Esophagus muscularis mucosa (tissue), 4 donors: ENCODE data around the gene PTH. TPM values are rescaled to one million over a fixed set of nuclear protein-coding genes. Genes with fewer than 3 reads are reported as not detected.

Experiments used
- DNase-seq: peaks from one replicate; pipeline ENCODE4 v3.0.0-alpha.2; 2017; ENCODE audit errors: extremely low spot score
- H3K27ac ChIP-seq, 4 donors: fragments of 200-600 bp; sonication (generic); replicated peaks in 1 of 4; 1 replicate in 3 of 4; 2 replicates in 1 of 4; pipeline ENCODE4 v1.5.1; 2016 to 2019; ENCODE audit warnings: mild to moderate bottlenecking in 1 of 4
- H3K27me3 ChIP-seq, 4 donors: fragments of 200-600 bp; sonication (generic); one replicate each; pipeline versions ENCODE4 v1.5.1 to v1.6.0; 2016 to 2019
- H3K36me3 ChIP-seq, 4 donors: fragments of 200-600 bp; sonication (generic); one replicate each; pipeline ENCODE4 v1.5.1; 2016 to 2019
- H3K4me1 ChIP-seq, 4 donors: fragments of 200-600 bp; sonication (generic); one replicate each; pipeline ENCODE4 v1.5.1; 2016 to 2019
- H3K4me3 ChIP-seq, 4 donors: fragments of 200-600 bp; sonication (generic); 1 replicate in 2 of 4; 2 replicates in 2 of 4; pipeline ENCODE4 v1.5.1; 2016 to 2019; ENCODE audit warnings: mild to moderate bottlenecking in 4 of 4, moderate library complexity in 1 of 4
- H3K9me3 ChIP-seq, 4 donors: fragments of 200-600 bp; sonication (generic); 1 replicate in 3 of 4; 2 replicates in 1 of 4; pipeline ENCODE4 v1.5.1; 2016 to 2019
- CTCF ChIP-seq, 3 experiments: fragments of 200-600 bp in 2 of 3; fragments of 450-650 bp in 1 of 3; sonication (generic) in 2 of 3; IDR thresholded peaks; one replicate each; pipeline ENCODE4 v1.5.1; 2017 to 2019; ENCODE audit warnings: antibody characterized with exemption in 3 of 3, mild to moderate bottlenecking in 2 of 3, moderate library complexity in 1 of 3
- EP300 ChIP-seq: sonication (generic); formaldehyde crosslinking; IDR thresholded peaks from one replicate; pipeline ENCODE4 v1.6.1; 2017; ENCODE audit warnings: antibody characterized with exemption
- POLR2A ChIP-seq: fragments of 450-650 bp; IDR thresholded peaks from one replicate; pipeline ENCODE4 v1.6.1; 2017; ENCODE audit warnings: antibody characterized with exemption, moderate library complexity, mild to moderate bottlenecking, low read depth
- POLR2AphosphoS5 ChIP-seq, 2 donors: sonication (generic); formaldehyde crosslinking; IDR thresholded peaks; one replicate each; pipeline ENCODE4 v1.6.1; 2017; ENCODE audit warnings: antibody characterized with exemption in 2 of 2
- WGBS: methylation state at CpG from one replicate; pipeline ENCODE4 v1.1.5; 2018; 5-methylcytosine and 5-hydroxymethylcytosine counted together
- intact Hi-C: fragments of 100-400 bp; cut with DNase I; formaldehyde crosslinking; loops from one replicate; pipeline ENCODE4 v1.15.1; 2023
- total RNA-seq, 4 donors: library from RNA; depleted of rRNA; stranded (reverse); fragments of >200 nt; gene quantifications; one replicate each; pipeline versions ENCODE4 v1.1.0 to v1.2.1, GENCODE V29; 2016

PTH gene
- total RNA-seq, 4 donors from 2014 or later, result not detected

DNA sequence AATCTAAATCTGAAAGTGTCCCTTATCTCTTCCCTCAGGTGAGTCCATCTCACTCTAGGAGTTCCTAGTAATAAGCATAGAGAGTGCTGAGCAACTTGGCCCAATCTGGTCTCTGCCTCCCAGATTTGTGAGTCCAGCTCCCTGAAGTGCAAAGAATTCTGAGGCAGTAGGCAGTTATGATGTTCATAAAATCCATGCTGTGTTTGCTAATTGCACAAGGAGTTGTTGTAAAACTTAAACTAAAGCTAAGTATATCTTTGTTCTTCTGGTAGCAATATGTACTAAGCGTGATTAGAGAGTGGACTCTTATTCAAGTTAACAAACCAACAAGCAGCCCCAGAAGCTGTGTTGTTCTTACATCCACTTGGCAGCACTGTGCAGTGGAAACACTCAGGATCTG, 7.6 kb upstream of the PTH start:
- no peaks in the 10 kb centered on the region for H3K9me3 ChIP-seq
- no peaks in the 10 kb centered on the region for H3K4me1 ChIP-seq
- TF ChIP-seq POLR2A, result no peak
- TF ChIP-seq POLR2AphosphoS5 (IDR thresholded peaks at IDR 0.05), result no peak
- no peak for TF ChIP-seq CTCF (IDR thresholded peaks at IDR 0.05)
- no peak for TF ChIP-seq EP300
- intact Hi-C loops, result no loop called here
- H3K27ac ChIP-seq, result no peak overlapping the region
- no peak for DNase-seq
- H3K4me3 ChIP-seq, result no peak overlapping the region
- no peaks in the 10 kb centered on the region for H3K27me3 ChIP-seq
- no peaks in the 10 kb centered on the region for H3K36me3 ChIP-seq
- WGBS, result 82% methylated on average over 1 of the region's 1 CpG

DNA sequence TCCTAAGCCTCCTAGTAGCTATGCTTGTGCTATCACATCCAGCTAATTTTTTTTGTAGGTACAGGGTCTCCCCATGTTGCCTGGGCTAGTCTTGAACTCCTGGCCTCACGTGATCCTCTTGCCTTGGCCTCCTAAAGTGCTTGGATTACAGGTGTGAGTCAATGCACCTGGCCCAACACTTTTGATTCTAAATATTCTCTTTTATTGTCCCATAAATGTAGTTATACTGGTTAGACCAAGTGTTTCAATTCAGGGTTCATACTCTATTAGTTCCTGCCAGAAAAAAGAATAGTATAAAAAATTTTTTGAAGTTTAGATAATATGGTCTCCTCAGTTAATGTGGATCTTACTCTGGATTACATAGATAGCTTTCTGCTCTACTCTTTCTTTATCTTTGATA, 6.7 kb upstream of the PTH start:
- Histone ChIP-seq H3K36me3 (no peaks in the 10 kb centered on the region), H3K27ac (no peak overlapping the region), H3K4me1 (no peaks in the 10 kb centered on the region), H3K9me3 (no peaks in the 10 kb centered on the region), H3K27me3 (peaks cover 0 to 4% (median 0%) of the 10 kb centered on the region in 4 donors), H3K4me3 (no peak overlapping the region)
- no peak for TF ChIP-seq POLR2AphosphoS5 (IDR thresholded peaks at IDR 0.05)
- TF ChIP-seq CTCF (IDR thresholded peaks at IDR 0.05), result no peak
- TF ChIP-seq EP300, result no peak
- no peak for TF ChIP-seq POLR2A
- WGBS, result 70% methylated on average over 1 of the region's 1 CpG
- intact Hi-C loops, result no loop called here
- no peak for DNase-seq

DNA sequence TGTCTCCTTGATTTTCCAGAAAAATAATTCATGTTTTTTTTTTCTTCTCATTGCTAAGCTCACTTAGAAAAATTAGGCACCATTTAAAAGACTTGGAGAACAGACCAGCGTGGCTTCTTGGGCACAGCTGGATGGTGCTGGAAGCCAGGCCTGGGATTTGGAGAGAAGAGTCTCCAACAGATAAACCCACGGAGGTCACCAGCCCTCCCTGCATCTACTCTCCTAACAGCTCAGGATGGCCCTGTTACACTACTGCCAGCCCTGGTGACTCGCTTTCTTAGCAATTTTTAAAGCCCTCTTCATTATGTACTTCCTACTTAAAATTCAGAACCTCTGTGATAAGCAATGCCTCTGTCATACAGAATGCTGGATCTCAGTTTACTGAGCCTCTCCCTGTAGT, 1.7 kb downstream of the PTH start:
- Histone ChIP-seq H3K36me3 (no peaks in the 10 kb centered on the region), H3K27ac (no peak overlapping the region), H3K27me3 (peaks cover 0 to 4% (median 0%) of the 10 kb centered on the region in 4 donors), H3K9me3 (no peaks in the 10 kb centered on the region), H3K4me1 (no peaks in the 10 kb centered on the region), H3K4me3 (no peak overlapping the region)
- intact Hi-C loops, result no loop called here
- 62% methylated on average over 3 of the region's 3 CpGs for WGBS
- no peak for DNase-seq
- no peak for TF ChIP-seq EP300
- no peak for TF ChIP-seq POLR2AphosphoS5 (IDR thresholded peaks at IDR 0.05)
- TF ChIP-seq CTCF (IDR thresholded peaks at IDR 0.05), result no peak
- no peak for TF ChIP-seq POLR2A

GRCh38 chr11:13487661-13488030, 8.2 kb downstream of the PTH start:
- WGBS, result 77% methylated on average over 5 of the region's 5 CpGs
- Histone ChIP-seq H3K27me3 (no peaks in the 10 kb centered on the region), H3K36me3 (no peaks in the 10 kb centered on the region), H3K27ac (no peak overlapping the region), H3K4me3 (peak overlapping the region in 1 of 4 donors; percentile 11), H3K4me1 (no peaks in the 10 kb centered on the region), H3K9me3 (no peaks in the 10 kb centered on the region)
- no peak for DNase-seq
- intact Hi-C loops, result no loop called here
- TF ChIP-seq POLR2A (no peak), EP300 (no peak), CTCF (IDR thresholded peaks at IDR 0.05) (no peak), POLR2AphosphoS5 (IDR thresholded peaks at IDR 0.05) (no peak)

GRCh38 chr11:13486926-13487660, 8.7 kb downstream of the PTH start:
- WGBS, result 77% methylated on average over 15 of the region's 26 CpGs
- intact Hi-C loops, result no loop called here
- TF ChIP-seq POLR2AphosphoS5 (IDR thresholded peaks at IDR 0.05), result no peak
- TF ChIP-seq CTCF (IDR thresholded peaks at IDR 0.05), result peak in 2 of 3 experiments; percentile 10 to 40
- TF ChIP-seq EP300, result no peak
- no peak for TF ChIP-seq POLR2A
- Histone ChIP-seq H3K9me3 (no peaks in the 10 kb centered on the region), H3K4me1 (no peaks in the 10 kb centered on the region), H3K27ac (no peak overlapping the region), H3K4me3 (peak overlapping the region in 1 of 4 donors; percentile 11), H3K36me3 (no peaks in the 10 kb centered on the region), H3K27me3 (no peaks in the 10 kb centered on the region)
- DNase-seq, result no peak
